Panc1 (cell line): ENCODE results near the gene MRPS18A. TPM values are rescaled to one million over a fixed set of nuclear protein-coding genes. Genes with fewer than 3 reads are reported as not detected.

Source experiments
- ATAC-seq: fragments of 200-7000 bp; cut with Tn5 transposase; 2 replicates; pipeline ENCODE4 v1.9.1; 2020; ENCODE audit warnings: mild to moderate bottlenecking, moderate library complexity
- BruUV-seq: library from RNA; stranded (reverse); fragments of 400-500 nt; replicated peaks from 2 replicates; lab custom pipeline; 2021; lab: Mats Ljungman, UMichigan
- CTCF ChIA-PET: fragments of 300-600 bp; sonication (Branson Sonifier 250); formaldehyde crosslinking; loops from one replicate; lab custom pipeline; 2022; ENCODE audit warnings: antibody characterized with exemption; lab: Charles Lee
- POLR2A ChIA-PET: fragments of 300-600 bp; sonication (Branson Sonifier 250); formaldehyde crosslinking; loops from one replicate; lab custom pipeline; 2022; ENCODE audit warnings: antibody characterized with exemption; lab: Charles Lee
- DNase-seq: peaks from one replicate; pipeline ENCODE4 v3.0.0-alpha.2; 2010; ENCODE audit warnings: low read depth, low spot score
- H3K27ac ChIP-seq: 2 replicates; pipeline ENCODE4 v1.5.1; 2011; ENCODE audit warnings: mild to moderate bottlenecking, low read length, inconsistent platforms
- H3K27me3 ChIP-seq: fragments of 200-500 bp; sonication (Bioruptor generic); 2 replicates; pipeline ENCODE4 v1.6.0; 2014; ENCODE audit warnings: low read length, inconsistent platforms; ENCODE audit not compliant: control insufficient read depth, insufficient read depth
- H3K36me3 ChIP-seq: fragments of 200-500 bp; sonication (Bioruptor generic); 2 replicates; pipeline ENCODE4 v1.5.1; 2014; ENCODE audit warnings: inconsistent platforms, mild to moderate bottlenecking, low read length, moderate library complexity; ENCODE audit not compliant: control insufficient read depth, insufficient read depth
- H3K4me1 ChIP-seq: 2 replicates; pipeline ENCODE4 v1.5.1; 2011; ENCODE audit warnings: inconsistent platforms, mild to moderate bottlenecking, low read length, moderate library complexity; ENCODE audit not compliant: control insufficient read depth, insufficient read depth
- H3K4me3 ChIP-seq, 2 experiments: 2 replicates each; pipeline ENCODE4 v1.5.1; 2011 to 2012; ENCODE audit warnings: low read depth in 2 of 2, low read length in 2 of 2, mild to moderate bottlenecking in 2 of 2, inconsistent platforms in 1 of 2, moderate library complexity in 1 of 2
- H3K9me3 ChIP-seq: fragments of 200-500 bp; sonication (Bioruptor generic); 2 replicates; pipeline ENCODE4 v1.5.1; 2014; ENCODE audit warnings: low read depth, mild to moderate bottlenecking, inconsistent platforms, low read length, moderate library complexity; ENCODE audit not compliant: control insufficient read depth, insufficient read depth
- CTCF ChIP-seq: fragments of 450-650 bp; IDR thresholded peaks from 2 replicates; pipeline ENCODE4 v1.5.1; 2017; ENCODE audit warnings: mild to moderate bottlenecking
- POLR2AphosphoS5 ChIP-seq: IDR thresholded peaks from 2 replicates; pipeline ENCODE4 v1.6.1; 2012; ENCODE audit warnings: mild to moderate bottlenecking, low read depth, low read length, moderate library complexity
- REST ChIP-seq, 2 experiments: IDR thresholded peaks; 2 replicates each; pipeline ENCODE4 v1.6.1; 2011 to 2012; ENCODE audit warnings: low read depth in 2 of 2, control low read depth in 1 of 2, low read length in 1 of 2, mild to moderate bottlenecking in 1 of 2, moderate library complexity in 1 of 2; ENCODE audit not compliant: insufficient read depth in 1 of 2
- SIN3A ChIP-seq: IDR thresholded peaks from 2 replicates; pipeline ENCODE4 v1.6.1; 2012; ENCODE audit warnings: low read depth, mild to moderate bottlenecking, low read length, moderate library complexity, borderline replicate concordance; ENCODE audit not compliant: insufficient read depth
- TCF7L2 ChIP-seq: IDR thresholded peaks from 2 replicates; pipeline ENCODE4 v1.6.1; 2011; ENCODE audit warnings: mild to moderate bottlenecking, low read depth, low read length, inconsistent platforms
- in situ Hi-C: cut with HindIII; loops from 2 replicates; pipeline ENCODE4 v1.10.0; 2016; ENCODE audit warnings: low sequenced_read_pairs, low pct_unique_long_range_greater_than_20kb
- intact Hi-C: fragments of 100-400 bp; cut with micrococcal nuclease; formaldehyde crosslinking; loops from one replicate; pipeline ENCODE4 v1.10.0; 2022; ENCODE audit not compliant: unreplicated experiment
- total RNA-seq: library from RNA; stranded (reverse); gene quantifications from one replicate; pipeline ENCODE4 v1.2.1, GENCODE V29; 2021; ENCODE audit not compliant: unreplicated experiment

The MRPS18A gene
- total RNA-seq, 1 experiment from 2014 or later, result 45.8 TPM

- H3K9me3 ChIP-seq, result no peaks in the 10 kb centered on the region
- in situ Hi-C loops, result no loop called here
- DNase-seq (no peak), ATAC-seq (no peak)
- ChIA-PET POLR2A (no interaction called here), CTCF (no interaction called here)
- H3K27me3 ChIP-seq, result no peaks in the 10 kb centered on the region
- no peak overlapping the region for H3K4me3 ChIP-seq
- peaks cover 3% of the 10 kb centered on the region for H3K36me3 ChIP-seq
- no peak for TF ChIP-seq POLR2AphosphoS5
- no peak for TF ChIP-seq SIN3A
- no peak for TF ChIP-seq CTCF
- TF ChIP-seq TCF7L2, result no peak
- no peak for TF ChIP-seq REST (IDR thresholded peaks at IDR 0.05; ENCODE audit: insufficient read depth in 1 of 2, low read depth in 2 of 2, low read length in 1 of 2)
- intact Hi-C loops, result no loop called here
- peaks cover 8% of the 10 kb centered on the region for H3K4me1 ChIP-seq
- BruUV-seq, result no TSS peak
- H3K27ac ChIP-seq, result no peak overlapping the region
These were observed 65.0 kb downstream of the MRPS18A start for GRCh38 chr6:43622541-43622940.

GRCh38 chr6:43621836-43622180, 65.8 kb downstream of the MRPS18A start:
- POLR2A ChIA-PET, result no interaction called here

More at GRCh38 chr6:43621836-43622180, 65.8 kb downstream of the MRPS18A start:
- TF ChIP-seq TCF7L2 (no peak), REST (IDR thresholded peaks at IDR 0.05; ENCODE audit: insufficient read depth in 1 of 2, low read depth in 2 of 2, low read length in 1 of 2) (no peak), CTCF (no peak), SIN3A (no peak), POLR2AphosphoS5 (no peak)
- Histone ChIP-seq H3K4me3 (no peak overlapping the region), H3K27me3 (no peaks in the 10 kb centered on the region), H3K36me3 (peaks cover 3% of the 10 kb centered on the region), H3K4me1 (peaks cover under 1% of the 10 kb centered on the region; the same call in 1 of the 2 replicates), H3K9me3 (no peaks in the 10 kb centered on the region), H3K27ac (no peak overlapping the region)
- BruUV-seq, result no TSS peak
- DNase-seq (no peak), ATAC-seq (no peak; the same call in 1 of the 2 replicates)
- CTCF ChIA-PET, result no interaction called here
- in situ Hi-C loops (no loop called here), intact Hi-C loops (no loop called here)

Other genes starting within 250 kb of the MRPS18A start
- gene DLK2, start 232.2 kb downstream of the MRPS18A start, total RNA-seq, result 19.1 TPM
- 42.7 TPM for gene TJAP1, start 210.2 kb downstream of the MRPS18A start, total RNA-seq
- gene LRRC73, start 177.4 kb downstream of the MRPS18A start, total RNA-seq, result 2.9 TPM
- gene YIPF3, start 170.9 kb downstream of the MRPS18A start, total RNA-seq, result 81.8 TPM
- 65.1 TPM for gene POLR1C, start 170.7 kb downstream of the MRPS18A start, total RNA-seq
- gene XPO5, start 111.8 kb downstream of the MRPS18A start, total RNA-seq, result 86.4 TPM
- gene POLH, start 111.6 kb downstream of the MRPS18A start, total RNA-seq, result 28.4 TPM
- gene GTPBP2, start 58.5 kb downstream of the MRPS18A start, total RNA-seq, result 59.4 TPM
- gene MAD2L1BP, start 52.0 kb downstream of the MRPS18A start, total RNA-seq, result 44.2 TPM
- 0.28 TPM for gene RSPH9, start 42.8 kb downstream of the MRPS18A start, total RNA-seq
- gene VEGFA, start 82.4 kb upstream of the MRPS18A start, total RNA-seq, result 98.7 TPM